WTC11 (cell line): Measurements from ENCODE around the gene CCDC181. TPM values are rescaled to one million over a fixed set of nuclear protein-coding genes. Genes with fewer than 3 reads are reported as not detected.

ENCODE experiments used
- ATAC-seq: fragments of 200-7000 bp; cut with Tn5 transposase; 2 replicates; pipeline ENCODE4 v1.10.0; 2021; ENCODE audit warnings: mild to moderate bottlenecking, moderate library complexity
- CTCF ChIA-PET: fragments of 300-600 bp; sonication (Branson Sonifier 250); formaldehyde crosslinking; loops from one replicate; lab custom pipeline; 2021; ENCODE audit warnings: antibody characterized with exemption; lab: Charles Lee
- POLR2A ChIA-PET: fragments of 350-600 bp; sonication (Branson Sonifier 250); formaldehyde crosslinking; loops from one replicate; lab custom pipeline; 2021; ENCODE audit warnings: antibody characterized with exemption; lab: Charles Lee
- DNase-seq: peaks from one replicate; pipeline ENCODE4 v3.0.0; 2021; ENCODE audit warnings: low spot score
- H3K27ac Mint-ChIP-seq: 2 replicates; pipeline ENCODE4 v1.8.0; 2021; ENCODE audit warnings: mixed read lengths
- H3K27me3 Mint-ChIP-seq: 2 replicates; pipeline ENCODE4 v1.8.0; 2021; ENCODE audit warnings: low read depth, mild to moderate bottlenecking, moderate library complexity, mixed read lengths
- H3K36me3 Mint-ChIP-seq: 2 replicates; pipeline ENCODE4 v1.8.0; 2021; ENCODE audit warnings: mixed read lengths
- H3K4me1 Mint-ChIP-seq: 2 replicates; pipeline ENCODE4 v1.8.0; 2022; ENCODE audit warnings: mixed read lengths
- H3K4me3 Mint-ChIP-seq: 2 replicates; pipeline ENCODE4 v1.8.0; 2021; ENCODE audit warnings: mild to moderate bottlenecking, moderate library complexity, mixed read lengths
- H3K9me3 Mint-ChIP-seq: 2 replicates; pipeline ENCODE4 v1.8.0; 2021; ENCODE audit warnings: mixed read lengths
- AR ChIP-seq: fragments of 250-450 bp; sonication (Bioruptor Pico); IDR thresholded peaks from 2 replicates; pipeline ENCODE4 v1.9.0; 2021; ENCODE audit warnings: mild to moderate bottlenecking
- ATF1 ChIP-seq: sonication (generic); formaldehyde crosslinking; IDR thresholded peaks from 2 replicates; pipeline ENCODE4 v1.8.1; 2023; ENCODE audit warnings: mild to moderate bottlenecking, moderate library complexity, missing genetic modification reagents
- ATF3 ChIP-seq: sonication (generic); formaldehyde crosslinking; conservative IDR thresholded peaks from 2 replicates; pipeline ENCODE4 v1.8.1; 2022; ENCODE audit warnings: mild to moderate bottlenecking, missing genetic modification reagents
- ATF6 ChIP-seq: sonication (generic); formaldehyde crosslinking; IDR thresholded peaks from 2 replicates; pipeline ENCODE4 v1.8.1; 2023; ENCODE audit warnings: mild to moderate bottlenecking, missing genetic modification reagents
- CBFB ChIP-seq: sonication (generic); formaldehyde crosslinking; IDR thresholded peaks from 2 replicates; pipeline ENCODE4 v1.8.1; 2022; ENCODE audit warnings: mild to moderate bottlenecking, low read depth, missing genetic modification reagents
- CDX4 ChIP-seq: fragments of 250-450 bp; sonication (Bioruptor Pico); IDR thresholded peaks from 2 replicates; pipeline ENCODE4 v1.9.0; 2021; ENCODE audit warnings: moderate library complexity, mild to moderate bottlenecking, inconsistent platforms, borderline replicate concordance
- E2F5 ChIP-seq: sonication (generic); formaldehyde crosslinking; IDR thresholded peaks from 2 replicates; pipeline ENCODE4 v1.8.1; 2022; ENCODE audit warnings: mild to moderate bottlenecking, moderate library complexity, missing genetic modification reagents
- FOXJ3 ChIP-seq: sonication (generic); formaldehyde crosslinking; IDR thresholded peaks from 2 replicates; pipeline ENCODE4 v1.9.0; 2021; ENCODE audit warnings: missing genetic modification reagents, mild to moderate bottlenecking, borderline replicate concordance
- HMGA2 ChIP-seq: fragments of 250-450 bp; sonication (Bioruptor Pico); IDR thresholded peaks from 2 replicates; pipeline ENCODE4 v1.4.0; 2021; ENCODE audit warnings: mild to moderate bottlenecking, moderate library complexity
- HMGXB4 ChIP-seq: sonication (generic); formaldehyde crosslinking; IDR thresholded peaks from 2 replicates; pipeline ENCODE4 v1.8.1; 2023; ENCODE audit warnings: mild to moderate bottlenecking, moderate library complexity, missing genetic modification reagents
- MLX ChIP-seq: sonication (generic); formaldehyde crosslinking; IDR thresholded peaks from 2 replicates; pipeline ENCODE4 v1.8.1; 2023; ENCODE audit warnings: mild to moderate bottlenecking, missing genetic modification reagents, moderate library complexity
- NFATC4 ChIP-seq: fragments of 250-450 bp; sonication (Bioruptor Pico); IDR thresholded peaks from 2 replicates; pipeline ENCODE4 v1.9.0; 2021; ENCODE audit warnings: mild to moderate bottlenecking
- NFYB ChIP-seq: sonication (generic); formaldehyde crosslinking; conservative IDR thresholded peaks from 2 replicates; pipeline ENCODE4 v1.8.0; 2022; ENCODE audit warnings: low read depth, missing genetic modification reagents
- NR1H2 ChIP-seq: sonication (generic); formaldehyde crosslinking; IDR thresholded peaks from 2 replicates; pipeline ENCODE4 v1.9.0; 2021; ENCODE audit warnings: mild to moderate bottlenecking, moderate library complexity, missing genetic modification reagents
- NR3C1 ChIP-seq: sonication (generic); formaldehyde crosslinking; conservative IDR thresholded peaks from 2 replicates; pipeline ENCODE4 v1.8.1; 2023; ENCODE audit warnings: low read depth, mild to moderate bottlenecking, missing genetic modification reagents
- OVOL2 ChIP-seq: fragments of 250-450 bp; sonication (Bioruptor Pico); IDR thresholded peaks from 2 replicates; pipeline ENCODE4 v1.9.0; 2021; ENCODE audit warnings: mild to moderate bottlenecking, borderline replicate concordance
- PREB ChIP-seq: sonication (generic); formaldehyde crosslinking; IDR thresholded peaks from 2 replicates; pipeline ENCODE4 v1.8.1; 2022; ENCODE audit warnings: mild to moderate bottlenecking, missing genetic modification reagents, moderate library complexity, borderline replicate concordance
- PRRX2 ChIP-seq: fragments of 250-450 bp; sonication (Bioruptor Pico); IDR thresholded peaks from 2 replicates; pipeline ENCODE4 v1.8.0; 2021; ENCODE audit warnings: mild to moderate bottlenecking
- SOX15 ChIP-seq: fragments of 250-450 bp; sonication (Bioruptor Pico); IDR thresholded peaks from 2 replicates; pipeline ENCODE4 v1.9.0; 2021; ENCODE audit warnings: mild to moderate bottlenecking
- SP1 ChIP-seq: sonication (generic); formaldehyde crosslinking; conservative IDR thresholded peaks from 2 replicates; pipeline ENCODE4 v1.8.1; 2022; ENCODE audit warnings: missing genetic modification reagents
- TEAD1 ChIP-seq: sonication (generic); formaldehyde crosslinking; IDR thresholded peaks from 2 replicates; pipeline ENCODE4 v1.8.0; 2022; ENCODE audit warnings: mild to moderate bottlenecking, missing genetic modification reagents
- TEAD4 ChIP-seq: sonication (generic); formaldehyde crosslinking; IDR thresholded peaks from 2 replicates; pipeline ENCODE4 v1.8.0; 2022; ENCODE audit warnings: mild to moderate bottlenecking, missing genetic modification reagents
- USF1 ChIP-seq: sonication (generic); formaldehyde crosslinking; IDR thresholded peaks from 2 replicates; pipeline ENCODE4 v1.8.0; 2022; ENCODE audit warnings: mild to moderate bottlenecking, missing genetic modification reagents
- total RNA-seq: library from RNA; stranded (reverse); gene quantifications from 3 replicates; pipeline ENCODE4 v1.2.3, GENCODE V29; 2021

Gene CCDC181
- total RNA-seq, 1 experiment from 2014 or later: 1.5 TPM

- TF ChIP-seq USF1 (CRISPR knock-in tag) (no peak), CBFB (no peak), HMGXB4 (no peak), HMGA2 (no peak), NFATC4 (no peak), TEAD4 (CRISPR knock-in tag) (no peak), NFYB (no peak), CDX4 (CRISPR knock-in tag) (no peak), NR1H2 (CRISPR knock-in tag) (no peak), ATF3 (CRISPR knock-in tag) (no peak), SOX15 (CRISPR knock-in tag) (no peak), SP1 (CRISPR knock-in tag) (no peak)
Observed at GRCh38 chr1:169347688-169348382, 79.4 kb downstream of the CCDC181 start (continued).

- H3K4me1 Mint-ChIP-seq: peaks cover under 1% of the 10 kb centered on the region
- DNase-seq (no peak), ATAC-seq (no peak)
- no peak overlapping the region for H3K4me3 Mint-ChIP-seq
- H3K27me3 Mint-ChIP-seq: no peaks in the 10 kb centered on the region
- CTCF ChIA-PET: interaction anchor here (4.1 kb wide), 1 partner anchor 742 kb away, joined by 33 read pairs; no protein-coding TSS in a partner anchor
- H3K36me3 Mint-ChIP-seq: peaks cover 3% of the 10 kb centered on the region
- H3K9me3 Mint-ChIP-seq: peaks cover under 1% of the 10 kb centered on the region
- H3K27ac Mint-ChIP-seq: no peak overlapping the region
- no peak for TF ChIP-seq ATF1 (CRISPR knock-in tag)
- no peak for TF ChIP-seq FOXJ3 (CRISPR knock-in tag)
- no peak for TF ChIP-seq PRRX2 (CRISPR knock-in tag)
- no peak for TF ChIP-seq TEAD1 (CRISPR knock-in tag)
- TF ChIP-seq NFYB: no peak
- no peak for TF ChIP-seq MLX (CRISPR knock-in tag)
- no peak for TF ChIP-seq CDX4 (CRISPR knock-in tag)
- no peak for TF ChIP-seq E2F5 (CRISPR knock-in tag)
- no peak for TF ChIP-seq AR (CRISPR knock-in tag)
- no peak for TF ChIP-seq USF1 (CRISPR knock-in tag)
- no peak for TF ChIP-seq ATF6 (CRISPR knock-in tag)
- TF ChIP-seq NR3C1 (CRISPR knock-in tag): no peak
- no peak for TF ChIP-seq PREB
- TF ChIP-seq OVOL2 (CRISPR knock-in tag): no peak
- POLR2A ChIA-PET: no interaction called here
Observed at GRCh38 chr1:169346036-169346589, 81.2 kb downstream of the CCDC181 start.
